Keratinocyte (primary cell): Measurements from ENCODE around the gene FRMD3.

Experiments used
- EZH2 ChIP-seq: IDR thresholded peaks from one replicate; pipeline ENCODE4 v1.6.1; 2012; ENCODE audit warnings: inconsistent platforms, mild to moderate bottlenecking, low read length, moderate library complexity
- TF ChIP-seq, protein P1 (sequence below), 3 experiments: IDR thresholded peaks in 1 of 3; conservative IDR thresholded peaks in 1 of 3; optimal IDR thresholded peaks in 1 of 3; 2 replicates in 2 of 3; 3 replicates in 1 of 3; pipeline versions ENCODE3 to v1.5.1; 2011; ENCODE audit warnings: low read length in 3 of 3, mild to moderate bottlenecking in 3 of 3, moderate library complexity in 2 of 3, control low read depth in 1 of 3, inconsistent platforms in 1 of 3; ENCODE audit not compliant: insufficient read depth in 2 of 3; ENCODE audit errors: extremely low read depth in 1 of 3

DNA sequence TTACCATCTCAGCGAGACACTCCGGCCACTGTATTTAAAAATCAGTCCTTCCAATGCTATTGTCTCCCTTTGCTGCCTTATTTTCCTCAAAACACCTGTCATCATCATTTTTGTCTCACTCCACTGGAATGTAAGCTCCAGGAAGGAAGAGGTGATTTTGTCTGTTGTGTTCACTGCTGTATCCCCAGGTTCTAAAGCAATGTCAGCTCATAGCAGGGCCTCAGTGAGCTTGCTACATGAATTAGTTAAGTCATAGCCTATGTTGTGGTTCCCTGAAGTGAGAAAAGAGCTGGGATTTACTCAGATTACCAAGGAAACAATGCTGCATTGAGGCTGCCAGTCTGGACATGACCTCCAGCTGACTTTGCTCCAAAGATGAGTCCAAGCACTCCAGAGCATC lies 337.7 kb downstream of the FRMD3 start:
- TF ChIP-seq, protein P1, sequence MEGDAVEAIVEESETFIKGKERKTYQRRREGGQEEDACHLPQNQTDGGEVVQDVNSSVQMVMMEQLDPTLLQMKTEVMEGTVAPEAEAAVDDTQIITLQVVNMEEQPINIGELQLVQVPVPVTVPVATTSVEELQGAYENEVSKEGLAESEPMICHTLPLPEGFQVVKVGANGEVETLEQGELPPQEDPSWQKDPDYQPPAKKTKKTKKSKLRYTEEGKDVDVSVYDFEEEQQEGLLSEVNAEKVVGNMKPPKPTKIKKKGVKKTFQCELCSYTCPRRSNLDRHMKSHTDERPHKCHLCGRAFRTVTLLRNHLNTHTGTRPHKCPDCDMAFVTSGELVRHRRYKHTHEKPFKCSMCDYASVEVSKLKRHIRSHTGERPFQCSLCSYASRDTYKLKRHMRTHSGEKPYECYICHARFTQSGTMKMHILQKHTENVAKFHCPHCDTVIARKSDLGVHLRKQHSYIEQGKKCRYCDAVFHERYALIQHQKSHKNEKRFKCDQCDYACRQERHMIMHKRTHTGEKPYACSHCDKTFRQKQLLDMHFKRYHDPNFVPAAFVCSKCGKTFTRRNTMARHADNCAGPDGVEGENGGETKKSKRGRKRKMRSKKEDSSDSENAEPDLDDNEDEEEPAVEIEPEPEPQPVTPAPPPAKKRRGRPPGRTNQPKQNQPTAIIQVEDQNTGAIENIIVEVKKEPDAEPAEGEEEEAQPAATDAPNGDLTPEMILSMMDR (optimal IDR thresholded peaks at IDR 0.05 in 1 of 3, IDR thresholded peaks at IDR 0.05 in 1 of 3, conservative IDR thresholded peaks at IDR 0.05 in 1 of 3; ENCODE audit: extremely low read depth in 1 of 3, insufficient read depth in 2 of 3, low read length in 3 of 3): no peak
- no peak for TF ChIP-seq EZH2
